ENCODE results near the gene ZNF846.
A peak's percentile ranks its signal among the peaks of the same experiment; 100 is the strongest.

Gene ZNF846

DNA sequence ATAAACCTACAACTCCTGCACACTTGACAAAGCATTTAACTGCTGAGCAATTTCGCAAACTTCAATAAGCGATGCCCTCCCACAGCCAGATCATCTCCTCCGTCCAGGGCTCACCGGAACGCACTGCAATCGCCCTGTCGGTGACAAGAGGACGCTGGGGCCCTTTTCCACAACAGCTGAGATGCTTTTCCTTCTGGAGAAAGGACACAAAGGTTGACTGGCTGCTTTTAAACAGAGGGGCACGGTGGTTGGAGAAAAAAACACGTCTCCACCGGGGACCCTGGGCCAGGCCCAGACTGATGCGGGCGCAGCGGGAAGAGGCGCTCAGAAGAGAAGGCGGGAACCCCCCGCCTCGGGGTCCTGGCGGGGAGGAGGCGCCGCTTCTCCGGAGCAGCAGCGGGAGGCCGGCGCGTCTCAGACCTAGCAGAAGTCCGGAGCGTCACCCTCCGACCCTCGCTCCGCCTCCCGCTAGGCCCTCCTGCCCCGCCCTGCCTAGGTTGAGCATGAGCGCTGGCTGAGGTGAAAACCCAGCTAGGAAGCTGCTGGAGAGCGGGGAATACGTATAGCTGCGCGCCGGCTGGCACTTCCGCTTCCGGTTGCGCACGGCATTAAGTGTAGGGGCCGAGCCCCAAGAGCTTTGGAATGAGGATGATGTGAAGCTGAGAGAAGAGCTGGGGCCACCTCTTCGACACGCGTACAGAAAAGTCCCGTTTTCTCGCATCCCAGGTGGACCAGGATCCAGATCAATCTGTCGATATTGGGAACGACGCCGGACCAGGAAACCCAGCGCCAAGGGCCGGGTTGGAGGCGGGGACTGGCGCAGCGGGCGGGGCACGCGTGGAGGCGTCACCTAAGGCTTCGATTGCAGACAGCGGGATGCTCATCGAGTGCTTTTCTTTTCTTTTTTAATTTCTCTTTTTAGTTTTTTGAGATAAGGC, at the start of gene ZNF846:
TSS of gene ZNF846 (minus strand) at position 564 of the 938 bp plus-strand sequence. CDS start 3,788 bp downstream, outside the sequence.
- peak within 1 kb of the TSS; percentile 65 for H3K4me3 ChIP-seq (ENCODE audit: low read depth, low read length)
- TF ChIP-seq, protein P1, sequence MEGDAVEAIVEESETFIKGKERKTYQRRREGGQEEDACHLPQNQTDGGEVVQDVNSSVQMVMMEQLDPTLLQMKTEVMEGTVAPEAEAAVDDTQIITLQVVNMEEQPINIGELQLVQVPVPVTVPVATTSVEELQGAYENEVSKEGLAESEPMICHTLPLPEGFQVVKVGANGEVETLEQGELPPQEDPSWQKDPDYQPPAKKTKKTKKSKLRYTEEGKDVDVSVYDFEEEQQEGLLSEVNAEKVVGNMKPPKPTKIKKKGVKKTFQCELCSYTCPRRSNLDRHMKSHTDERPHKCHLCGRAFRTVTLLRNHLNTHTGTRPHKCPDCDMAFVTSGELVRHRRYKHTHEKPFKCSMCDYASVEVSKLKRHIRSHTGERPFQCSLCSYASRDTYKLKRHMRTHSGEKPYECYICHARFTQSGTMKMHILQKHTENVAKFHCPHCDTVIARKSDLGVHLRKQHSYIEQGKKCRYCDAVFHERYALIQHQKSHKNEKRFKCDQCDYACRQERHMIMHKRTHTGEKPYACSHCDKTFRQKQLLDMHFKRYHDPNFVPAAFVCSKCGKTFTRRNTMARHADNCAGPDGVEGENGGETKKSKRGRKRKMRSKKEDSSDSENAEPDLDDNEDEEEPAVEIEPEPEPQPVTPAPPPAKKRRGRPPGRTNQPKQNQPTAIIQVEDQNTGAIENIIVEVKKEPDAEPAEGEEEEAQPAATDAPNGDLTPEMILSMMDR (IDR thresholded peaks at IDR 0.05; ENCODE audit: control insufficient read depth, extremely low read depth, insufficient read depth), result 0 out of 2 replicates have a peak, but pooled peaks have one; percentile 4
- DNase-seq (ENCODE audit: low read depth), result peak; percentile 95

DNA sequence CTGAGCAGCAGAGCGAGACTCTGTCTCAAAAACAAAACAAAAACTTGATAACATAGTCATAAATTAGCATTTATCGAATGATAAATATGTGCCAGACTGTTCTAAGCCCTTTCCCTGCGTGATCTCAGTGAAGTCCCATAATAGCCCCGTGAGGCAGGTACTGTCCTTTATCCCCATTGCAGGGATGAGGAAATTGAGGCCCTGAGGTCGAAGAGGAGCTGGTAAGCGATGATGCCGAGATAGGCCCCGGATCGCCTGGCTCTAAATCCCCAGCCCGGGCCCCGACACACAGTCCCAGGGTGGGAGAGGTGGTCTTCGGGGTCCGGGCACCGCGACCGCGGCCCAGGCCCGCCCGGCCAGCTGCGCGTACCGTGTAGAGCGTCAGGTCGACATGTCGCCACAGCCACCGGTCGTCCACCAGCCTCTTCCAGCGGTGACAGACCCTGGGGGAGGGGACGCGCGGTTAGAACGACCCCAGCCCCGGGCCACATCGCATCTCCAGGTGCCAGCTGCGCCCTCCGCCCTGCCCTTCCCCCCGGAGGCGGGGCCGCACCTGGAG, 49.7 kb upstream of the ZNF846 start:
- TF ChIP-seq, protein P1 (IDR thresholded peaks at IDR 0.05; ENCODE audit: control insufficient read depth, extremely low read depth, insufficient read depth), result no peak
- DNase-seq (ENCODE audit: low read depth), result no peak
- H3K4me3 ChIP-seq (ENCODE audit: low read depth, low read length), result peak overlapping the region; percentile 99

DNA sequence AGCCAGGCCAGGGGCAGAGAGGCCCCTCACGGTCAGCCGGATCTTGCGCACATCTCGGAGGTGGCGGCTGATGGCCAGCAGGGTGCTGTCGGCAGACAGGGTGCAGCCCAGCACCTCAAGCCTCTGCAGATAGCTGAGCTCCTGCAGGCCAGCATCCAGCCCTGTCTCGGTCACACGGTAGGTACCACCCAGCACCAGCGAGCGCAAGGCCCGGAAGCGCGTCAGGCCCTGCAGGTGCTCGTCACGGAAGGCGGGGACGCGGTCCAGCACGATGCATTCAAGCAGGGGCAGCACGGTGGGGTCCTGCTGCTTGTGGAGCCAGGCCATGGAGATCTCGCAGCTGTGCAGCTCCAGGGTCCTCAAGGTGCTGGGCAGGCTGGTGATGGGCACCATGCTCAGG, 42.6 kb upstream of the ZNF846 start:
- no peak overlapping the region for H3K4me3 ChIP-seq (ENCODE audit: low read depth, low read length)
- no peak for DNase-seq (ENCODE audit: low read depth)
- TF ChIP-seq, protein P1 (IDR thresholded peaks at IDR 0.05; ENCODE audit: control insufficient read depth, extremely low read depth, insufficient read depth), result no peak

DNA sequence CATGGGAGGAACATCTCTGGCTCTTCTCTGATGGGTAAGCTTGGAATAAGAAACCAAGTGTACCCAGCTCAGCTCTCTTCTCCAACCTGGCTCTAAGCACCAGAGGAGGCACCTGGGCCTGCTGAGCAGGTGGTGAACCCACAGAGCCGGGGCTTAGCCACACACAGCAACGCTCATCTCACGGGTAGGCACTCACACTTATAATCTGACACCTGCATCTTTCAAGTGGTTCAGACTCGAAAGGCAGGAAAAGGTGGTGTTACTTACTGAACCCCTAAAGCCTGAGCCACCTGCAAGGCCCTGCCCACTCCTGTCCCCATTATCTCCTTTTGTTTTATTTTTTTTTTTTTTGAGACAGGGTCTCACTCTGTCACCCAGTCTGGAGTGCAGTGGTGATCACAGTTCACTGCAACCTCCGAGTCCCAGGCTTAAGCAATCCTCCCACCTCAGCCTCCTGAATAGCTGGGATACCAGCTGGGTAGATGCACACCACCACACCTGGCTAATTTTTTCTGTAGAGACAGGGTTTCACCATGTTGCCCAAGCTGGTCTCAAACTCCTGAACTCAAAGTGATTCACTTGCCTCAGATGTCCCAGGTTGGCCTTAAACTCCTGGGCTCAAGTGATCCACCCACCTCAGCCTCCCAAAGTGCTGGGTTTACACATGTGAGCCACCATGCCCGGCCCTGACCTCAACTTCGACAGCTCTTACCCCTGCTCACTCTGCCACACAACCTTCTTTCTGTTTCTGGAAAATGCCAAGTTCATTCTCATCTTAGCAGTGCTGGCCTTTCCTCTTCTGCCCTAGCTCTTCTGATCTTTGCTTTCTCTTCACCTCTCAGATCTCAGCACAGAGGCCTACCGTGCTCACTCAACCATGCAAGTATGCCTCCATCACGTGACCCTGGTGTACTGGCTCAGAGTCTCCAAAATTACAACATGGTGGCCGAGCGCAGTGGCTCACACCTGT, 40.6 kb upstream of the ZNF846 start:
- TF ChIP-seq, protein P1 (IDR thresholded peaks at IDR 0.05; ENCODE audit: control insufficient read depth, extremely low read depth, insufficient read depth), result no peak
- no peak overlapping the region for H3K4me3 ChIP-seq (ENCODE audit: low read depth, low read length)
- DNase-seq (ENCODE audit: low read depth), result no peak

DNA sequence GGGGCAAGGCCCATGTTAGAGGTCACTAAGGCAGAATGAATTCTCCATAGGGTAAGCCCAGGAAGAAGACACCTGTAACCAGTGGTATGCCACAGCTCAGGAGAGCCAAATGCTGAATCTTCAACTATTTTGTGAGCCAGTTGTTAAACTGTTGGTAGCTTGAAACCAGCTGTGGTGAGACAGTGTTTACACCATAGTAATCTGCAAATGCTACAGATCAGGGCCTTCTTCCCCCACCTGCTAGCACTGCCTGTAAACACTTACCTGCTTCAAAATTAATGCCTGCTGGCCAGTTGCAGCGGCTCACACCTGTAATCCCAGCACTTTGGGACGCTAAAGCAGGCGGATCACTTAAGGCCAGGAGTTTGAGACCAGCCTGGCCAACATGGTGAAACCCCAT, 38.3 kb upstream of the ZNF846 start:
- H3K4me3 ChIP-seq (ENCODE audit: low read depth, low read length), result no peak overlapping the region
- TF ChIP-seq, protein P1 (IDR thresholded peaks at IDR 0.05; ENCODE audit: control insufficient read depth, extremely low read depth, insufficient read depth), result no peak
- no peak for DNase-seq (ENCODE audit: low read depth)

DNA sequence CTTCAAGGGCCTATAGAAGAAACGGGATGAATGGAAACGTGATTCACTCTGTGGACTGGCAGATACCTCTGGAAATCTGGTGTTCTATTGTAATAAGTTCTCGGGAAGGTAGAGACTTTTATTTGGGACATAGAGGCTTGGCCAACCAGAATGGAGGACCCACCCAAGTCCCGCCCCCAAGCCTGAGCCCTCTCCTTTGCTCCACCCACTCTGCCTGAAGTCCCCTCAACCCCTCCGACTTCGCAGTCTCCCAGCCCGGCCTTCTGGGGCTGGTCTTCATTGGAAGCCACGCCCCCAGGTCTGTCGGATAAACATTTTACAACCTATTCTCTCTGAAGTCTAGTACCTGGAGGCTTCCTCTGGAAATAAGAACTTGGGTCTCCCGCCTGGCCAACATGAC, 33.4 kb upstream of the ZNF846 start:
- TF ChIP-seq, protein P1 (IDR thresholded peaks at IDR 0.05; ENCODE audit: control insufficient read depth, extremely low read depth, insufficient read depth), result no peak
- DNase-seq (ENCODE audit: low read depth), result no peak
- H3K4me3 ChIP-seq (ENCODE audit: low read depth, low read length), result no peak overlapping the region

Measured in LNCaP clone FGC (cell line).